Measurements from ENCODE around the gene SEC14L5.

The SEC14L5 gene

GRCh38 chr16:4976079-4976478 is 17.9 kb downstream of the SEC14L5 start:
- Histone ChIP-seq H3K27ac (ENCODE audit: low read length) (no peak overlapping the region), H3K9me3 (replicated peaks; ENCODE audit: insufficient read depth, low read length) (no peaks in the 10 kb centered on the region), H2AFZ (ENCODE audit: low read length) (no peak overlapping the region), H3K4me3 (ENCODE audit: low read length) (no peak overlapping the region), H3K36me3 (replicated peaks; ENCODE audit: insufficient read depth, low read length) (no peaks in the 10 kb centered on the region), H3K9ac (ENCODE audit: low read length) (no peak overlapping the region), H3K4me2 (ENCODE audit: low read depth, low read length) (no peak overlapping the region), H3F3A (ENCODE audit: insufficient read depth, low read length) (no peaks in the 10 kb centered on the region; the same call in 1 of the 2 replicates), H4K20me1 (ENCODE audit: insufficient read depth, low read length) (no peaks in the 10 kb centered on the region), H3K79me2 (ENCODE audit: low read length) (no peaks in the 10 kb centered on the region), H3K27me3 (replicated peaks; ENCODE audit: insufficient read depth, low read length) (peaks cover 31% of the 10 kb centered on the region), H3K9me2 (replicated peaks; ENCODE audit: insufficient read depth, low read length) (no peaks in the 10 kb centered on the region), H3K4me1 (ENCODE audit: low read length) (no peaks in the 10 kb centered on the region; the same call in 1 of the 2 replicates)
- DNase-seq = peak; percentile 56
- TF ChIP-seq EZH2phosphoT487 (IDR thresholded peaks at IDR 0.05; ENCODE audit: low read length) = no peak
- no peak for TF ChIP-seq EZH2 (optimal IDR thresholded peaks at IDR 0.05; ENCODE audit: low read depth, low read length)
- no peak for TF ChIP-seq CTCF (IDR thresholded peaks at IDR 0.05; ENCODE audit: low read length)

- Histone ChIP-seq H3K9ac (ENCODE audit: low read length) (no peak overlapping the region), H3K4me3 (ENCODE audit: low read length) (no peak overlapping the region), H3K4me2 (ENCODE audit: low read depth, low read length) (no peak overlapping the region), H3K4me1 (ENCODE audit: low read length) (no peaks in the 10 kb centered on the region; the same call in 1 of the 2 replicates), H2AFZ (ENCODE audit: low read length) (no peak overlapping the region), H3K79me2 (ENCODE audit: low read length) (no peaks in the 10 kb centered on the region), H4K20me1 (ENCODE audit: insufficient read depth, low read length) (no peaks in the 10 kb centered on the region), H3K9me3 (replicated peaks; ENCODE audit: insufficient read depth, low read length) (no peaks in the 10 kb centered on the region), H3K27me3 (replicated peaks; ENCODE audit: insufficient read depth, low read length) (peaks cover 35% of the 10 kb centered on the region), H3K9me2 (replicated peaks; ENCODE audit: insufficient read depth, low read length) (no peaks in the 10 kb centered on the region), H3K27ac (ENCODE audit: low read length) (no peak overlapping the region), H3F3A (ENCODE audit: insufficient read depth, low read length) (no peaks in the 10 kb centered on the region; the same call in 1 of the 2 replicates), H3K36me3 (replicated peaks; ENCODE audit: insufficient read depth, low read length) (no peaks in the 10 kb centered on the region)
- TF ChIP-seq EZH2phosphoT487 (IDR thresholded peaks at IDR 0.05; ENCODE audit: low read length) = no peak
- no peak for TF ChIP-seq CTCF (IDR thresholded peaks at IDR 0.05; ENCODE audit: low read length)
- no peak for TF ChIP-seq EZH2 (optimal IDR thresholded peaks at IDR 0.05; ENCODE audit: low read depth, low read length)
- DNase-seq = no peak
These were observed 18.5 kb downstream of the SEC14L5 start for GRCh38 chr16:4976611-4977145.

GRCh38 chr16:4979164-4979563 is 21.0 kb downstream of the SEC14L5 start:
- Histone ChIP-seq H2AFZ (ENCODE audit: low read length) (no peak overlapping the region), H3K27me3 (replicated peaks; ENCODE audit: insufficient read depth, low read length) (peaks cover 46% of the 10 kb centered on the region), H3F3A (ENCODE audit: insufficient read depth, low read length) (no peaks in the 10 kb centered on the region; the same call in 1 of the 2 replicates), H3K9me3 (replicated peaks; ENCODE audit: insufficient read depth, low read length) (no peaks in the 10 kb centered on the region), H3K9ac (ENCODE audit: low read length) (no peak overlapping the region), H3K79me2 (ENCODE audit: low read length) (no peaks in the 10 kb centered on the region), H3K4me1 (ENCODE audit: low read length) (no peaks in the 10 kb centered on the region; the same call in 1 of the 2 replicates), H4K20me1 (ENCODE audit: insufficient read depth, low read length) (no peaks in the 10 kb centered on the region), H3K4me2 (ENCODE audit: low read depth, low read length) (no peak overlapping the region), H3K27ac (ENCODE audit: low read length) (no peak overlapping the region), H3K9me2 (replicated peaks; ENCODE audit: insufficient read depth, low read length) (no peaks in the 10 kb centered on the region), H3K4me3 (ENCODE audit: low read length) (no peak overlapping the region), H3K36me3 (replicated peaks; ENCODE audit: insufficient read depth, low read length) (no peaks in the 10 kb centered on the region)
- no peak for DNase-seq
- TF ChIP-seq EZH2phosphoT487 (IDR thresholded peaks at IDR 0.05; ENCODE audit: low read length) (no peak), CTCF (IDR thresholded peaks at IDR 0.05; ENCODE audit: low read length) (no peak), EZH2 (optimal IDR thresholded peaks at IDR 0.05; ENCODE audit: low read depth, low read length) (no peak)

Data from MM.1S (cell line).